Psoas muscle (tissue), 8 donors: ENCODE results near the gene REL. TPM values are rescaled to one million over a fixed set of nuclear protein-coding genes. Genes with fewer than 3 reads are reported as not detected.

Source experiments
- ATAC-seq, 4 donors: fragments of 200-7000 bp; cut with Tn5 transposase; one replicate each; pipeline ENCODE4 v1.9.1; 2020; ENCODE audit warnings: moderate library complexity in 3 of 4, mild to moderate bottlenecking in 2 of 4
- DNase-seq, 2 donors: peaks; one replicate each; pipeline ENCODE4 v3.0.0-alpha.2; 2020
- H3K27ac ChIP-seq: fragments of 200-600 bp; one replicate; pipeline ENCODE4 v1.8.0; 2022
- H3K27me3 ChIP-seq, 3 donors: fragments of 200-600 bp in 1 of 3; one replicate each; pipeline versions ENCODE4 v1.6.1 to v1.8.0; 2013 to 2022; ENCODE audit warnings: low read length in 2 of 3, mild to moderate bottlenecking in 2 of 3, moderate library complexity in 1 of 3; ENCODE audit not compliant: insufficient read depth in 3 of 3
- H3K36me3 ChIP-seq, 2 donors: fragments of 200-600 bp in 1 of 2; one replicate each; pipeline versions ENCODE4 v1.6.1 to v1.8.0; 2013 to 2022; ENCODE audit warnings: low read depth in 1 of 2, mild to moderate bottlenecking in 1 of 2, moderate library complexity in 1 of 2; ENCODE audit not compliant: insufficient read depth in 1 of 2
- H3K4me1 ChIP-seq: fragments of 200-600 bp; one replicate; pipeline ENCODE4 v1.8.0; 2022
- H3K4me3 ChIP-seq: fragments of 200-600 bp; one replicate; pipeline ENCODE4 v1.8.0; 2022; ENCODE audit warnings: mild to moderate bottlenecking
- H3K9me3 ChIP-seq: fragments of 200-600 bp; one replicate; pipeline ENCODE4 v1.8.0; 2022
- CTCF ChIP-seq: fragments of 200-600 bp; IDR thresholded peaks from one replicate; pipeline ENCODE4 v1.8.0; 2022; ENCODE audit warnings: antibody characterized with exemption
- WGBS, 3 donors: extraction: QIAGEN DNeasy Blood & Tissue Kit; methylation state at CpG; one replicate each; pipeline versions ENCODE4 v1.1.6 to v1.1.7; 2013; 5-methylcytosine and 5-hydroxymethylcytosine counted together
- intact Hi-C, 2 donors: fragments of 100-400 bp; cut with DNase I; formaldehyde crosslinking; loops; one replicate each; pipeline versions ENCODE4 v1.11.0 to v1.14.2; 2022
- polyA plus RNA-seq, 3 donors: library from polyadenylated mRNA; stranded (reverse); fragments of 200-250 nt; gene quantifications; one replicate each; pipeline ENCODE4 v1.2.3, GENCODE V29; 2013
- total RNA-seq, 4 donors: library from RNA; stranded (reverse); fragmentation: NEBNext Ultra II Directional in 2 of 4; extraction: Animal tissue kit (Norgen Biotek cat#: 25700) in 2 of 4; gene quantifications; one replicate each; pipeline versions ENCODE4 v1.2.1 to v1.2.4, GENCODE V29; 2021 to 2023
- donor health status: healthy with polysubstance abuse.
- donor health status: DM: no; HTN: no; CAD: no; lungs with moderate emphysema.
- donor health status: Bipolar disorder and iron deficiency.
- donor health status: healthy.
- donor health status: DM: yes; HTN: yes; CAD: no.
- donor health status: DM: no; HTN: no; CAD: no.
- donor health status: DM: no; HTN: no; CAD: no.
- donor health status: DM: yes; HTN: yes; CAD: no.

Gene REL
- total and polyA plus RNA-seq, 7 donors: 0.49 to 6.9 (median 4.0) TPM

- 76 to 88% (median 77%) methylated on average over 6 of the region's 6 CpGs for WGBS, 3 donors
- no peaks in the 10 kb centered on the region for H3K36me3 ChIP-seq
- H3K27me3 ChIP-seq: no peaks in the 10 kb centered on the region
- intact Hi-C loops: no loop called here
- no peak overlapping the region for H3K27ac ChIP-seq
- no peak for TF ChIP-seq CTCF
- H3K4me3 ChIP-seq: no peak overlapping the region
- ATAC-seq (no peak), DNase-seq (no peak)
- H3K9me3 ChIP-seq: no peaks in the 10 kb centered on the region
- no peaks in the 10 kb centered on the region for H3K4me1 ChIP-seq
These were observed 38.4 kb upstream of the REL start for GRCh38 chr2:60843006-60843405.

GRCh38 chr2:60844105-60844504 is 37.3 kb upstream of the REL start:
- no peak for TF ChIP-seq CTCF
- Histone ChIP-seq H3K27me3 (no peaks in the 10 kb centered on the region), H3K4me1 (no peaks in the 10 kb centered on the region), H3K4me3 (no peak overlapping the region), H3K27ac (no peak overlapping the region), H3K36me3 (no peaks in the 10 kb centered on the region), H3K9me3 (no peaks in the 10 kb centered on the region)
- DNase-seq: no peak
- WGBS, 3 donors: 89 to 91% (median 90%) methylated on average over 2 of the region's 2 CpGs
- intact Hi-C loops: no loop called here
- no peak for ATAC-seq

- Histone ChIP-seq H3K36me3 (no peaks in the 10 kb centered on the region), H3K27me3 (no peaks in the 10 kb centered on the region), H3K4me3 (no peak overlapping the region), H3K27ac (no peak overlapping the region), H3K4me1 (no peaks in the 10 kb centered on the region), H3K9me3 (no peaks in the 10 kb centered on the region)
- ATAC-seq (no peak), DNase-seq (no peak)
- no peak for TF ChIP-seq CTCF
- WGBS, 3 donors: 84 to 86% (median 86%) methylated on average over 6 of the region's 6 CpGs
- intact Hi-C loops: no loop called here
These were observed 33.5 kb upstream of the REL start for GRCh38 chr2:60847854-60848253.

- ATAC-seq: no peak
- H3K4me3 ChIP-seq: no peak overlapping the region
- TF ChIP-seq CTCF: no peak
- H3K4me1 ChIP-seq: no peaks in the 10 kb centered on the region
- H3K36me3 ChIP-seq: no peaks in the 10 kb centered on the region
- no peaks in the 10 kb centered on the region for H3K9me3 ChIP-seq
- H3K27ac ChIP-seq: no peak overlapping the region
- WGBS, 3 donors: 90 to 91% (median 90%) methylated on average over 3 of the region's 3 CpGs
- no peak for DNase-seq
- H3K27me3 ChIP-seq: no peaks in the 10 kb centered on the region
- intact Hi-C loops: no loop called here
These were observed 32.2 kb upstream of the REL start for GRCh38 chr2:60849187-60849586.

GRCh38 chr2:60852282-60852860 is 29.0 kb upstream of the REL start:
- ATAC-seq: no peak
- WGBS, 3 donors: 64 to 69% (median 68%) methylated on average over 8 of the region's 8 CpGs

More at GRCh38 chr2:60852282-60852860, 29.0 kb upstream of the REL start:
- Histone ChIP-seq H3K27ac (no peak overlapping the region), H3K4me3 (no peak overlapping the region), H3K4me1 (no peaks in the 10 kb centered on the region), H3K9me3 (no peaks in the 10 kb centered on the region), H3K27me3 (no peaks in the 10 kb centered on the region), H3K36me3 (no peaks in the 10 kb centered on the region)
- no peak for TF ChIP-seq CTCF
- no peak for DNase-seq
- intact Hi-C loops: no loop called here
